HL-60 (cell line): ENCODE data around the gene UBTD1.

ENCODE experiments used
- DNase-seq, 2 experiments: peaks; one replicate each; pipeline ENCODE4 v3.0.0-alpha.2; 2010 to 2020; ENCODE audit warnings: low read depth in 1 of 2, low spot score in 1 of 2
- H3K27ac ChIP-seq: fragments of 250-450 bp; sonication (Bioruptor Pico); replicated peaks from 2 replicates; pipeline ENCODE4 v1.5.1; 2020; ENCODE audit warnings: mild to moderate bottlenecking, moderate library complexity
- H3K27me3 ChIP-seq: fragments of 250-450 bp; sonication (Bioruptor Pico); 2 replicates; pipeline ENCODE4 v1.5.1; 2021; ENCODE audit warnings: mild to moderate bottlenecking, moderate library complexity; ENCODE audit not compliant: insufficient read depth, poor library complexity, severe bottlenecking
- H3K4me3 ChIP-seq: replicated peaks from 2 replicates; pipeline ENCODE4 v1.5.1; 2011; ENCODE audit warnings: mild to moderate bottlenecking, control low read depth, low read length; ENCODE audit not compliant: insufficient read depth
- GABPA ChIP-seq: IDR thresholded peaks from 2 replicates; pipeline ENCODE4 v1.6.1; 2012; ENCODE audit warnings: low read depth
- POLR2AphosphoS5 ChIP-seq: IDR thresholded peaks from 2 replicates; pipeline ENCODE4 v1.6.1; 2012; ENCODE audit warnings: low read depth
- SPI1 ChIP-seq: IDR thresholded peaks from 2 replicates; pipeline ENCODE4 v1.6.1; 2012; ENCODE audit warnings: low read depth, mild to moderate bottlenecking, borderline replicate concordance
- TF ChIP-seq, protein P1 (sequence below): IDR thresholded peaks from one replicate; pipeline ENCODE4 v1.5.1; 2011; ENCODE audit warnings: low read length, control low read depth, inconsistent platforms; ENCODE audit not compliant: insufficient read depth
- TF ChIP-seq, protein P2 (sequence below): IDR thresholded peaks from 2 replicates; pipeline ENCODE4 v1.6.1; 2012; ENCODE audit warnings: low read depth; ENCODE audit not compliant: insufficient replicate concordance

UBTD1 gene

DNA sequence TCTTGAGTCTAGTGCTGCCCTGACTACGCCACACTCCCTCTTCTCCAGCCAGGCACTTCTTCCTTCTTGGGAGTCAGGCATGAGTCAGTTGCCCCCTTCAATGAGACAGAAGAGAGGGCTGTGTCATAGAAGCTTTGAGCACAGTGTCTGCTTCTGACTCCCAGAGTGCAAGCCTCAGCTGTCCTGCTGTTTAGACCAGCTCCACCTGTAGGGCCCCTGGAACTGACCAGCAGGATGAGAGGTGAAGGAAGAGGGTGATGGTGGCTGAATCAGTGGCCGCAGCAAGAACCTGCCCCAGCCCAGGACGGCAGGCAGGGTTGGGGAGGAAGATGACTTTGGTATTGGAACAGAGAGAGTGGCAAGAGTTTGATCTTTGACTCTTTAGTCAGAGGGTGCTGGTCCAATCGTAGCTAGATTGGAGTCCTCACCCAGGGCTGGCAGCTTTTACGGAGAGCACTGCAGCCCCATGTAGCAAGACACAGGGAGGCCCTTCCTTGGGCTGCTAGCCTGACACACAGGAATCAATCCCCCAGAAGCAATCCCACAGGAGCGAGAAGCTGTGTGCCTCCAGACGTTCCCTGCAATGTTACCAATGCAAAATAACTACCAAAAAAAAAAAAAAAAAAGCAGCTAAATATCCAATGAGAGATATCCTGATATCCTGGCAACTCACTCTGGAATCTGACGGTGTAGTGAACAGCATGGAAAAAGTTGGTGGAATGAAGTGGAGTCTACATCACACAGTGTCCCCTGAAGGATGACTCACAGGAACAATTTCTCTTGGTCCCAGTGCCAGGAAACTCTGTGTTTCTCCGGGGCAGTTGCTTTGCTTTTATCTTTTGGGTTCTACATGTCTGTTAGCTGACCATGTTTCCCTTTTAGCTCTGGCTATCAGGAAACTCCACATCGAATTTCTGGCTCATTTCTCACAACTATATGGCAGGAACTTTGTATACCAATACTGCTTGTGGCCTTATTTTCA is 97.7 kb downstream of the UBTD1 start:
- H3K27me3 ChIP-seq: no peaks in the 10 kb centered on the region
- no peak overlapping the region for H3K27ac ChIP-seq
- no peak for DNase-seq
- H3K4me3 ChIP-seq: no peak overlapping the region
- TF ChIP-seq SPI1: no peak
- no peak for TF ChIP-seq POLR2AphosphoS5
- TF ChIP-seq GABPA: no peak
- TF ChIP-seq, protein P1, sequence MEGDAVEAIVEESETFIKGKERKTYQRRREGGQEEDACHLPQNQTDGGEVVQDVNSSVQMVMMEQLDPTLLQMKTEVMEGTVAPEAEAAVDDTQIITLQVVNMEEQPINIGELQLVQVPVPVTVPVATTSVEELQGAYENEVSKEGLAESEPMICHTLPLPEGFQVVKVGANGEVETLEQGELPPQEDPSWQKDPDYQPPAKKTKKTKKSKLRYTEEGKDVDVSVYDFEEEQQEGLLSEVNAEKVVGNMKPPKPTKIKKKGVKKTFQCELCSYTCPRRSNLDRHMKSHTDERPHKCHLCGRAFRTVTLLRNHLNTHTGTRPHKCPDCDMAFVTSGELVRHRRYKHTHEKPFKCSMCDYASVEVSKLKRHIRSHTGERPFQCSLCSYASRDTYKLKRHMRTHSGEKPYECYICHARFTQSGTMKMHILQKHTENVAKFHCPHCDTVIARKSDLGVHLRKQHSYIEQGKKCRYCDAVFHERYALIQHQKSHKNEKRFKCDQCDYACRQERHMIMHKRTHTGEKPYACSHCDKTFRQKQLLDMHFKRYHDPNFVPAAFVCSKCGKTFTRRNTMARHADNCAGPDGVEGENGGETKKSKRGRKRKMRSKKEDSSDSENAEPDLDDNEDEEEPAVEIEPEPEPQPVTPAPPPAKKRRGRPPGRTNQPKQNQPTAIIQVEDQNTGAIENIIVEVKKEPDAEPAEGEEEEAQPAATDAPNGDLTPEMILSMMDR: no peak
- TF ChIP-seq, protein P2, sequence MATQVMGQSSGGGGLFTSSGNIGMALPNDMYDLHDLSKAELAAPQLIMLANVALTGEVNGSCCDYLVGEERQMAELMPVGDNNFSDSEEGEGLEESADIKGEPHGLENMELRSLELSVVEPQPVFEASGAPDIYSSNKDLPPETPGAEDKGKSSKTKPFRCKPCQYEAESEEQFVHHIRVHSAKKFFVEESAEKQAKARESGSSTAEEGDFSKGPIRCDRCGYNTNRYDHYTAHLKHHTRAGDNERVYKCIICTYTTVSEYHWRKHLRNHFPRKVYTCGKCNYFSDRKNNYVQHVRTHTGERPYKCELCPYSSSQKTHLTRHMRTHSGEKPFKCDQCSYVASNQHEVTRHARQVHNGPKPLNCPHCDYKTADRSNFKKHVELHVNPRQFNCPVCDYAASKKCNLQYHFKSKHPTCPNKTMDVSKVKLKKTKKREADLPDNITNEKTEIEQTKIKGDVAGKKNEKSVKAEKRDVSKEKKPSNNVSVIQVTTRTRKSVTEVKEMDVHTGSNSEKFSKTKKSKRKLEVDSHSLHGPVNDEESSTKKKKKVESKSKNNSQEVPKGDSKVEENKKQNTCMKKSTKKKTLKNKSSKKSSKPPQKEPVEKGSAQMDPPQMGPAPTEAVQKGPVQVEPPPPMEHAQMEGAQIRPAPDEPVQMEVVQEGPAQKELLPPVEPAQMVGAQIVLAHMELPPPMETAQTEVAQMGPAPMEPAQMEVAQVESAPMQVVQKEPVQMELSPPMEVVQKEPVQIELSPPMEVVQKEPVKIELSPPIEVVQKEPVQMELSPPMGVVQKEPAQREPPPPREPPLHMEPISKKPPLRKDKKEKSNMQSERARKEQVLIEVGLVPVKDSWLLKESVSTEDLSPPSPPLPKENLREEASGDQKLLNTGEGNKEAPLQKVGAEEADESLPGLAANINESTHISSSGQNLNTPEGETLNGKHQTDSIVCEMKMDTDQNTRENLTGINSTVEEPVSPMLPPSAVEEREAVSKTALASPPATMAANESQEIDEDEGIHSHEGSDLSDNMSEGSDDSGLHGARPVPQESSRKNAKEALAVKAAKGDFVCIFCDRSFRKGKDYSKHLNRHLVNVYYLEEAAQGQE: no peak

DNA sequence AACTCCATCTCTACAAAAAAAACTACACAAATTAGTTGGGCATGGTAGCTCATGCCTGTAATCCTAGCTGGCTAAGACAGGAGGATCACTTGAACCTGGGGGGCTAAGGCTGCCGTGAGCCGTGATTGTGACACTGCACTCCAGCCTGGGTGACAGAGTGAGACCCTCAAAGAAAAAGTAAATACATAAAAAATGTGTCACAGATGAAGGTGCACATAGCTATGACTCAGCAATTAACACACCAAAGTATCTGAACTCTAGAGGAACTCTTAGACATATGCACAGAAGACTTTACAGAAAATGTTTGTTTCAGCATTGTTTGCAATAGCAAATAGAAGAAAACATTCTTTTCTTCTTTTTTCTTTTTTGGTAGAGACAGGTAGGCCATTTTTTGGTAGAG is 99.1 kb downstream of the UBTD1 start:
- H3K4me3 ChIP-seq: no peak overlapping the region
- no peaks in the 10 kb centered on the region for H3K27me3 ChIP-seq
- TF ChIP-seq, protein P1: no peak
- TF ChIP-seq GABPA: no peak
- no peak for TF ChIP-seq SPI1
- TF ChIP-seq, protein P2: no peak
- no peak for TF ChIP-seq POLR2AphosphoS5
- no peak overlapping the region for H3K27ac ChIP-seq
- DNase-seq: no peak

DNA sequence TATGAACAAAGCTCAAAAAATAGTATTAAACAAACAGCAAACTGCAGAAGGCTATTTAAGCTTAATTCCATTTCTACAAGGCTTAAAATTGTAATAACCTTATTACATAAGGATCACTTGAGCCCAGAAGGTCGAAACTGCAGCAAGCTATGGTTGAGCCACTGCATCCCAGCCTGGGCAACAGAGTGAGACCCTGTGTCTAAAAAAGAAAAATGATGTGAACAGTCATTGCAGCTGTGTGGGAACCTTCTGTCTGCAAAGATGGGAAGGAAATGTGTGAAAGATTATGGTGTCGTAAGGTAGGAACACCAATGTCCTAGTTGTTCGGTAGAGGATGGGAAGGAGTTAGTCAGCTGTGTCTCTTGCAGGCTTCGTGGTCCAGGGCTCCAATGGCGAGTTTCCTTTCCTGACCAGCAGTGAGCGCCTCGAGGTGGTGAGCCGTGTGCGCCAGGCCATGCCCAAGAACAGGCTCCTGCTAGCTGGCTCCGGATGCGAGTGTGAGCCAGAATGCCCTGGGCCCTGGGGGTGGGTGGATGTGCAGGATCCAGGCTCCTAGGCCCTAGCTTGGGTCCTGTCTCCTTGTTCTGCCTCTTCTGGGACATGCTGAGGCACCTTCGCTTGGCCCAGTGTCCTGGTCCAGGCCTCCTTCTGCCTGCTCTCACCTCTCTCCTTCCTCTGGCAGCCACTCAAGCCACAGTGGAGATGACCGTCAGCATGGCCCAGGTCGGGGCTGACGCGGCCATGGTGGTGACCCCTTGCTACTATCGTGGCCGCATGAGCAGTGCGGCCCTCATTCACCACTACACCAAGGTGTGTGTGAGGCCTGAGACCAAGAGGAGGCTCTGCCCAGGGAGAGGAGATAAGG is 99.9 kb downstream of the UBTD1 start:
- Histone ChIP-seq H3K27ac (no peak overlapping the region), H3K4me3 (no peak overlapping the region), H3K27me3 (no peaks in the 10 kb centered on the region)
- TF ChIP-seq SPI1: no peak
- no peak for TF ChIP-seq POLR2AphosphoS5
- TF ChIP-seq, protein P1: no peak
- TF ChIP-seq, protein P2: no peak
- peak in 1 of 2 experiments; percentile 10 for DNase-seq
